Activated CD4-positive, alpha-beta T cell treated with anti-CD3 and anti-CD28 coated beads for 36 hours (primary cell): ENCODE measurements around the gene FPR1. TPM values are rescaled to one million over a fixed set of nuclear protein-coding genes. Genes with fewer than 3 reads are reported as not detected.

Experiments
- ATAC-seq: fragments of 200-7000 bp; cut with Tn5 transposase; one replicate; pipeline ENCODE4 v1.10.0; 2021; ENCODE audit warnings: mild to moderate bottlenecking, moderate library complexity
- CTCF ChIA-PET: fragments of 350-600 bp; sonication (Branson Sonifier 250); formaldehyde crosslinking; loops from one replicate; lab custom pipeline; 2021; ENCODE audit warnings: antibody characterized with exemption; lab: Charles Lee
- POLR2A ChIA-PET: fragments of 350-600 bp; sonication (Branson Sonifier 250); formaldehyde crosslinking; loops from one replicate; lab custom pipeline; 2021; ENCODE audit warnings: antibody characterized with exemption, inconsistent platforms; lab: Charles Lee
- DNase-seq: peaks from one replicate; pipeline ENCODE4 v3.0.0-alpha.2; 2020
- H3K27ac Mint-ChIP-seq: one replicate; pipeline ENCODE4 v1.8.0; 2021; ENCODE audit warnings: mixed read lengths
- H3K27me3 Mint-ChIP-seq: one replicate; pipeline ENCODE4 v1.8.0; 2021; ENCODE audit warnings: mixed read lengths
- H3K36me3 Mint-ChIP-seq: one replicate; pipeline ENCODE4 v1.8.0; 2021; ENCODE audit warnings: low read depth, mixed read lengths
- H3K4me1 Mint-ChIP-seq: one replicate; pipeline ENCODE4 v1.8.0; 2021; ENCODE audit warnings: mixed read lengths
- H3K4me3 Mint-ChIP-seq: one replicate; pipeline ENCODE4 v1.8.0; 2021; ENCODE audit warnings: mild to moderate bottlenecking, moderate library complexity, mixed read lengths
- H3K9me3 Mint-ChIP-seq: one replicate; pipeline ENCODE4 v1.8.0; 2021; ENCODE audit warnings: low read depth, mixed read lengths
- intact Hi-C, 2 experiments: fragments of 100-400 bp; cut with DNase I in 1 of 2; cut with micrococcal nuclease in 1 of 2; formaldehyde crosslinking; loops; one replicate each; pipeline versions ENCODE4 v1.14.2 to v1.15.1; 2022 to 2024; cut with DNase I, micrococcal nuclease
- total RNA-seq, 2 experiments: library from RNA; stranded (reverse); gene quantifications; one replicate each; pipeline ENCODE4 v1.2.3, GENCODE V29; 2021

The FPR1 gene, protein sequence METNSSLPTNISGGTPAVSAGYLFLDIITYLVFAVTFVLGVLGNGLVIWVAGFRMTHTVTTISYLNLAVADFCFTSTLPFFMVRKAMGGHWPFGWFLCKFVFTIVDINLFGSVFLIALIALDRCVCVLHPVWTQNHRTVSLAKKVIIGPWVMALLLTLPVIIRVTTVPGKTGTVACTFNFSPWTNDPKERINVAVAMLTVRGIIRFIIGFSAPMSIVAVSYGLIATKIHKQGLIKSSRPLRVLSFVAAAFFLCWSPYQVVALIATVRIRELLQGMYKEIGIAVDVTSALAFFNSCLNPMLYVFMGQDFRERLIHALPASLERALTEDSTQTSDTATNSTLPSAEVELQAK
- total RNA-seq: not detected

DNA sequence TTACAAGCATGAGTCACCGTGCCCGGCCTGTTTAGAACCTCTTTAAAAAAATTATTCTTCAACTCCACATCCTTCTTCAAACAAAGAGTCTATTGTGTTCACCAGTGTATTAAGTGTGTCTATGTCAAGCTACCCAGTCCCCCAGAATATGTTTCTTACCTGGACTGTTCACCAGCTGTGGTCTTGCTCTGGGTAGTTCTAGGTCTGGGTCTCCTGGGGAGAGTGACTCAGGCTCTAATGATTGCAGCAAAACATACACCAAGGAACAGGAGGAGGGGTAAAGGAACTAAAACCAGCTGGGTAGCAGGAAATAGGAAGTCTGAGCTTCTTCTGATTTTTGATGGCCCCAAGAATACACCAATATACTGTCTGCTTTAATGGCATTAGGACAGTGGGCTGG is at the start of gene FPR1:
Gene FPR1 (minus strand): TSS at position 224 of the 400 bp plus-strand sequence. CDS start 4,884 bp downstream, outside the sequence.
- ChIA-PET POLR2A (no interaction called here), CTCF (no interaction called here)
- no peak within 1 kb of the TSS for H3K27ac Mint-ChIP-seq
- H3K36me3 Mint-ChIP-seq: no peaks in the 10 kb centered on the region
- DNase-seq (no peak), ATAC-seq (no peak)
- no peak within 1 kb of the TSS for H3K4me3 Mint-ChIP-seq
- intact Hi-C loops: no loop called here
- H3K27me3 Mint-ChIP-seq: peaks cover 5% of the 10 kb centered on the region
- H3K4me1 Mint-ChIP-seq: no peaks in the 10 kb centered on the region
- H3K9me3 Mint-ChIP-seq: no peaks in the 10 kb centered on the region

DNA sequence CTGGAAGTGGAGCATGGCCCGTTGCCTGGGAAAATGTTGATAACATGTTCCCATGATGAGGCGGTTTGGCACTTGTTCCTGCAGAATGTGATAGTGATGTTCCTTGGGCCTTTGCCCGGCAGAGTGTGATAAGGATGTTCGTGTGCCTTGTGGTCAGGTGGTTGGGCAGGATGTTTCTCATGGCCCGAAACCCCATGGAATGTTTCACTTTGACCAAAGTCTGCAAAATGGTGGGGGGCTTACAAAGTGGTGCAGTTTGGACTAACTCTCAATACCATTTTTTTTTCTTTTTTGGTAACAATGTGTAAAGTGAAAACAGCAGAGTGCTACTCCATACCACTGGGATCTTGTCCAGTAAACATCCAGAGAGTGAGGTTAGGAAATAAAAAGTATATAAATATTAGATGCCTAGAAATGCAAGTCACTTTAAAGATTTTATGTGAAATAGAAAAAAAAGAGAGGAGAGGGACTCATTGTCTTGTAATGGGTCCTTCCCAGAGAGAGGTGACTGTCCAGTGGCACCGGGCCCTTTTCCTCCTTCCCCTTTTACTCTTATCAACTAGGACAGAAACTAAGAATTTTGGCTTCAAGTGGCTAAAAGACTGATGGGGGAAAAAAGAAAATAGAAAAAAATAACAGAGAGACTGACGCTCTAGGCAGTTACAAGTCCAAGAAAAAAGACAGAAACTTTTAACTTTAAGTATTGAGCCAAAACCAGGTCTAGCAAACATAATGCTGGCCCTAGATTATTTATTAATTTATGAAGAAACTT is 49.0 kb upstream of the FPR1 start:
- no peak for DNase-seq
- H3K9me3 Mint-ChIP-seq: peaks cover 13% of the 10 kb centered on the region
- H3K27ac Mint-ChIP-seq: no peak overlapping the region
- H3K36me3 Mint-ChIP-seq: no peaks in the 10 kb centered on the region
- no peak overlapping the region for H3K4me3 Mint-ChIP-seq
- POLR2A ChIA-PET: no interaction called here
- ATAC-seq: no peak
- intact Hi-C loops: no loop called here
- CTCF ChIA-PET: no interaction called here
- H3K27me3 Mint-ChIP-seq: peaks cover 17% of the 10 kb centered on the region
- no peaks in the 10 kb centered on the region for H3K4me1 Mint-ChIP-seq

DNA sequence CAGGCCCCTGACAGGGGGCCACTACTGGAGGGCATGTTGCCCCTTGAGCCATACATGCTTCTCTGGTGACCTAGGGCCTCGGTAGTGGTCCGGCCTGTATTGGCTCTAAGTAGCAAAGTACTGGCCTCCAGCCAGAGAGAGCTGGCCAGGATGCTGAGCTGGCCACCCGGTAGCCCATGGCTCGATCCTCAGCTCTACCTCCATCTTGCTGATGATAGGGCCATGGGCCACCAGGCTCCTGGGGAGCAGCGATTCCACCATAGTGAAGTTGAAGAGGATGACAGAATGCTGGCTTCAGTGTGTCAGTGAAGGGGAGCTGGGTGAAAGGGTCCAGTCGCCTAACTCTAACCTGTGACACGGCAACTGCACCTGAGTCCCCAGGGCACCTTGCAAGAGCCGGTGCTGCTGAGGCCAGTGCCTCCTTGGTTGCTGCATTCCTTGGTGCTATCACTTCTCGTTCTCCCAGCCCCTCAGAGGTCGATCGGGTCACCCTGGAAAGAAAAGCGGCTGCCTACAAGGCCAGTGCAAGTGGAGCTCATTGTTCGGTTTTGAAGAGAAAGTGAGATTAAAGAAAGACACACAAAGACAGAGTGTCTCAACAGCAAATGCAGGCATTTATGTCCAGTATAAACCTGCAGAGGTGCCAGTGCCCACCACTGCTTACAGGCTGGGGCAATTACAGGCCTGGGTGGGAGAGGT is 48.2 kb upstream of the FPR1 start:
- Mint-ChIP-seq H3K9me3 (peaks cover 13% of the 10 kb centered on the region), H3K4me1 (no peaks in the 10 kb centered on the region), H3K4me3 (no peak overlapping the region), H3K27ac (no peak overlapping the region), H3K36me3 (no peaks in the 10 kb centered on the region), H3K27me3 (peaks cover 18% of the 10 kb centered on the region)
- POLR2A ChIA-PET: no interaction called here
- ATAC-seq (no peak), DNase-seq (no peak)
- CTCF ChIA-PET: interaction anchor here (1.2 kb wide), 1 partner anchor 22 kb away, joined by 4 read pairs; no protein-coding TSS in a partner anchor
- intact Hi-C loops: no loop called here

DNA sequence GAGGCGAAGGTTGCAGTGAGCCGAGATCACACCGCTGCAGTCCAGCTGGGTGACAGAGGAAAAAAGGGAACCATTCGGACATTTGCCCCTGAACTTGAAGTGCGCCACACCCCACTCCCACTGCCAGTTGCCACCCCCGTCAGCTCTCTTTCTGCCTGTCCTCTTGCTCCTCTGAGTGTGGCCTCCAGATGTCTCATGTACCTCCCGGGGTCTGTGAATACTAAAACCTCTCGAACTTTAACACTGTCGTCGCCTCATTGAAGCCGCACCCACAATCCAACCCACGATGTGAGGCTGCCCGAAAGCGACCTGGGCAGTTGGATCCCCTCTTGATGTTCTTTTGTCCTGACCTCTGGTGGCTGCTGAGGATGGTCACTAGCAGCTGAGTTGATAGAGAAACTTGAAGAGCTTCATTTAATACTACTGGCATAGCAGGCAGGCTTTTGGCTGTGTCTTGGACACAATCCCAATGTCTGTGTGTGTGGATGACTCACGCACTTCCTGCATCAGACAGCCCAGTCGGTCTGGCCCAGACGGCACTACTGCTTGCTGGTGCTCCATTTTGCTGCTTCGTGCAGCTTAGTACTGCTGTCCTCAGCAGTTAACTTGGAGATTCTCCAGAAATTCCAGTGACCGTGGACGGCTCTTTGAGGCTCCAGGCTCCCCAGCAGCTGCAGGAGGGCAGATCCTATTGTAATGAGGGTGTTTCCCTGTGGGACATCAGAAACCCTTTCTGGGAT is 47.5 kb upstream of the FPR1 start:
- POLR2A ChIA-PET: no interaction called here
- Mint-ChIP-seq H3K4me3 (no peak overlapping the region), H3K36me3 (no peaks in the 10 kb centered on the region), H3K27me3 (peaks cover 18% of the 10 kb centered on the region), H3K4me1 (no peaks in the 10 kb centered on the region), H3K9me3 (peaks cover 11% of the 10 kb centered on the region), H3K27ac (no peak overlapping the region)
- CTCF ChIA-PET: interaction anchor here (1.2 kb wide), 1 partner anchor 22 kb away, joined by 4 read pairs; no protein-coding TSS in a partner anchor
- no peak for DNase-seq
- no peak for ATAC-seq
- intact Hi-C loops: no loop called here

DNA sequence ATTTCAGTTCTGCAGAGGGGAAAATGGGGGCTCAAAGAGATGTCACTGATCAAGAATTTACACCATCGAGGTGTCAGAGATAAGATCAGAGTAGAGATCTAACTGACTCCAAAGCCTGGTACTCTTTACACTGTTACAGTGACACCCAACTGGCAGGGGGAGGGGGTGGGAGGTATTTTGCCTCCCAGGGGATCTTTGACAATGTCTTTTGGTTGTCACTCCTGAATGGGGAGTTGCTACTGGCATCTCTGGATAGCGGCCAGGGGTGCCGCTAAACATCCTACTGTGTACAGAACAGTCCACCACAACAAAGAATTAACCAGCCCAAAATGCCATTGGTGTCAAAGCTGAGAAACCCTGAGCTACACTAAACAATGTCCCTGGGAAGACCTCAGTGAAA is 46.4 kb upstream of the FPR1 start:
- Mint-ChIP-seq H3K4me3 (no peak overlapping the region), H3K36me3 (no peaks in the 10 kb centered on the region), H3K27ac (no peak overlapping the region), H3K4me1 (no peaks in the 10 kb centered on the region), H3K9me3 (peaks cover 4% of the 10 kb centered on the region), H3K27me3 (peaks cover 20% of the 10 kb centered on the region)
- DNase-seq (no peak), ATAC-seq (no peak)
- CTCF ChIA-PET: interaction anchor here (1.4 kb wide), 1 partner anchor 20 kb away, joined by 5 read pairs; no protein-coding TSS in a partner anchor
- intact Hi-C loops: no loop called here
- POLR2A ChIA-PET: no interaction called here

DNA sequence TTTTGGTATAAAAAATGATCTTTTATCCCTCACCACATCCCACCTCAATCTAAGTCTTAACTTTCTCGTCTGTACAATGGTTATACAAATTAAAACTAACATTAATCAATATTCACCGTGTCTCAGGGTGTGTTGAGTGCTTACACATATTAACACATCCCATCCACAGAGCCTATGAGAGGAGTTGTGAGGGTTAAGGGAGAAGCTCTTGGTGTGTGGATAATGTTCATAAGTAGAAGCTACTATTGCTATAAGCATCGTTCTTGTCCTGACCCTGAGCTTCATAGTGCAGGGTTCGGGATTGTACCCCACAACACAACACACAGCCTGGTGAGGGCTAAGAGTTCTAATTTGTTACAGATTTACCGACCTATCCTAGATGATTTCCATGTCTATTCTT is 45.8 kb upstream of the FPR1 start:
- H3K4me3 Mint-ChIP-seq: no peak overlapping the region
- H3K27me3 Mint-ChIP-seq: peaks cover 20% of the 10 kb centered on the region
- H3K4me1 Mint-ChIP-seq: no peaks in the 10 kb centered on the region
- intact Hi-C loops: no loop called here
- H3K36me3 Mint-ChIP-seq: no peaks in the 10 kb centered on the region
- POLR2A ChIA-PET: no interaction called here
- peaks cover 4% of the 10 kb centered on the region for H3K9me3 Mint-ChIP-seq
- DNase-seq (no peak), ATAC-seq (no peak)
- no peak overlapping the region for H3K27ac Mint-ChIP-seq
- CTCF ChIA-PET: interaction anchor here (1.4 kb wide), 1 partner anchor 20 kb away, joined by 5 read pairs; no protein-coding TSS in a partner anchor

DNA sequence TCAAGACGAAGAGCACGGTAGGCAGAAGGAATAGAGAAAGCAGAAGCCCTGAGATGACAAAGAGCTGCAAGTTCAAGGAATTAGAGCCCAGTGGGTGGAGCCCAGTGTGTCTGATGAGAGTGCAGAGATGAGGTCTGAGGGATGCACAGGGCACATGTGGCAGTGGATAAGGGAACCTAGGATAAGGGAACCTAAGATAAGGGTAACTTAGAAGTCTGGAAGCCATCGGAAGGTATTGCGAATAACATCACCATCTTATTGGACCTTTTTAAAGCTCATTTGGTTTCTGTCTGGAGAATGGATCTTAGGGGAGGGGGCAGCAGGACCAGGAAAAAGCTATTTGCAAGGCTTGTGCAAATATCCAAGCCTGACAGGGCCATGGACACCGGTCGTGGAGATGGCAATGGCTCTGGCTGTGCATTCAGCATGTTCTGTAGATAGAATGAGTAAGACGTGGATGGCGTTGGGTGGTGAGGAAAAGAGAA is 44.6 kb upstream of the FPR1 start:
- H3K4me1 Mint-ChIP-seq: no peaks in the 10 kb centered on the region
- intact Hi-C loops: no loop called here
- peaks cover 20% of the 10 kb centered on the region for H3K27me3 Mint-ChIP-seq
- ChIA-PET POLR2A (no interaction called here), CTCF (interaction anchor here (0.7 kb wide), 1 partner anchor 323 kb away, joined by 3 read pairs; no protein-coding TSS in a partner anchor)
- ATAC-seq: no peak
- H3K9me3 Mint-ChIP-seq: peaks cover 4% of the 10 kb centered on the region
- no peak overlapping the region for H3K27ac Mint-ChIP-seq
- H3K4me3 Mint-ChIP-seq: no peak overlapping the region
- H3K36me3 Mint-ChIP-seq: no peaks in the 10 kb centered on the region
- no peak for DNase-seq

DNA sequence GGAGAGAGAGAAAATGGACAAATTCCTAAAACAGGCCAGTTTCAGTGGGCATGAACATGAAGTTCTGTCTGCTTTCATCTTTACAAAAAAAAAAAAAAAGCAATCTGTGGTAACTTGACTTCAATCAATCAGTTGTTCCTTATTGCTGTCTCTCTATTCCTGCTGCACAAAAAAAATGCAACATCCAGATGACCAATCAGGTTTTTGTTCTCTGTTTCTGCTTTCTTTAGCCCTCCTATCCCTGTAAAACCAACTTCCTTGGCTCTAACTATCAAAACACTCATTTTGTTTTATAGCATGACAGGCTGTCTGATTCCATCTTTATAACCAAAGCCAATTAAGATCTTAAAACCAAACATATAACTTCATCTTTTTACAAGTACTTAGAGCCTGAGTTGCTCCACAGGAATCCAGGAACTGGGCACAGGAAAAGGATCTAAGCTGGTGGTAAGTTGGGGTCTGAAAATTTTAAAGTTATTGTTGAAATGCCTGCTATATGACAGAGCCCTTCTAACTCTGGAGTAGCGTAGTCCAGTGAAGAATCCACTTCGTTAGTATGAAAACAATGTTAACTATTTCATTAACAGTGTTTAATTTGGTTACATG is 43.3 kb upstream of the FPR1 start, which contains the start of gene FPR3:
Gene FPR3 (plus strand): TSS at position 273 of the 606 bp plus-strand sequence. CDS start 28,592 bp downstream, outside the sequence.
- DNase-seq (no peak), ATAC-seq (no peak)
- H3K4me3 Mint-ChIP-seq: no peak within 1 kb of the TSS
- H3K9me3 Mint-ChIP-seq: peaks cover 4% of the 10 kb centered on the region
- no peaks in the 10 kb centered on the region for H3K4me1 Mint-ChIP-seq
- no peaks in the 10 kb centered on the region for H3K36me3 Mint-ChIP-seq
- H3K27ac Mint-ChIP-seq: no peak within 1 kb of the TSS
- ChIA-PET POLR2A (no interaction called here), CTCF (no interaction called here)
- intact Hi-C loops: no loop called here
- H3K27me3 Mint-ChIP-seq: peaks cover 20% of the 10 kb centered on the region

DNA sequence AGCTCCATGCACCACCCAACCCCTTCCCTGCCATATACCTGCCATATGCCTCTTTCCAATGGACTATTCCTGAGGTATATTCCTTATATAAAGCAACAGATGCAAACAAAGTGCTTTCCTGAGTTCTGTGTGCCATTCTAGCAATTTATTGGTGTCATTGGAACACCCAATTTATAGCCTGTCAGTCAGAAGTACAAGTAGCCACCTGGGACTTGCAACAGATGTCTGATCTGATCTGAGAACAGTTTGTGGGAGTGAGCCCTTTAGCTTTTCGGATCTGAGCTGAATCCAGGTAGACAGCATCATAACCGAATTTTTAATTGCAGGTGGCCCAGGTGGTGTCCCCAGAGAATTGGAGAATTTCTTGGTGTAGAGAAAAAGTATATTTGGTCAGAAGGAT is 42.3 kb upstream of the FPR1 start:
- no peak overlapping the region for H3K27ac Mint-ChIP-seq
- intact Hi-C loops: no loop called here
- H3K27me3 Mint-ChIP-seq: peaks cover 21% of the 10 kb centered on the region
- ChIA-PET CTCF (no interaction called here), POLR2A (no interaction called here)
- H3K9me3 Mint-ChIP-seq: peaks cover 4% of the 10 kb centered on the region
- ATAC-seq (no peak), DNase-seq (no peak)
- no peaks in the 10 kb centered on the region for H3K4me1 Mint-ChIP-seq
- no peaks in the 10 kb centered on the region for H3K36me3 Mint-ChIP-seq
- H3K4me3 Mint-ChIP-seq: no peak overlapping the region

DNA sequence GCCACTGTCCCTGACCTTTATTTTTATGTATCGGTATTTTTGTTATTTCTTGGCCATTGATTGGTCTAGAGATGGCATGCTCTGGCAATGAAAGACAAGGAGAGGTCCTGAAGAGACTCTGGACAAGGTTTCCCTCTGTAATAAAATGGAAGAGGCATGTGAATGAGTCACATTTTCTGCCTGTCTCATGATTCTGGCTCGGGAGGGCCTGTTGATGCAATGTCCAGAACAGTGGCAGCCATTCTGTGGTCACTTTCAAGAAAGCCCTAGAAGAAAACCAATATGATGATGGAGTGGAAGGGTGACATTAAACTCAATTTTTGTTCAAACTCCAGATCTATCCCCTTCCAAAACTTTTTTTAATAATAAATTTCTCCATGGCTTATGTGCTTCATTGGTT is 41.3 kb upstream of the FPR1 start:
- intact Hi-C loops: no loop called here
- Mint-ChIP-seq H3K4me1 (no peaks in the 10 kb centered on the region), H3K36me3 (no peaks in the 10 kb centered on the region), H3K4me3 (no peak overlapping the region), H3K27ac (no peak overlapping the region), H3K27me3 (peaks cover 21% of the 10 kb centered on the region), H3K9me3 (peaks cover 7% of the 10 kb centered on the region)
- ATAC-seq (no peak), DNase-seq (no peak)
- CTCF ChIA-PET: no interaction called here
- POLR2A ChIA-PET: no interaction called here
